ENCODE measurements around the gene MAD1L1. TPM values are rescaled to one million over a fixed set of nuclear protein-coding genes. Genes with fewer than 3 reads are reported as not detected.

The MAD1L1 gene
- total RNA-seq, 1 donor from 2014 or later: 16.2 TPM

DNA sequence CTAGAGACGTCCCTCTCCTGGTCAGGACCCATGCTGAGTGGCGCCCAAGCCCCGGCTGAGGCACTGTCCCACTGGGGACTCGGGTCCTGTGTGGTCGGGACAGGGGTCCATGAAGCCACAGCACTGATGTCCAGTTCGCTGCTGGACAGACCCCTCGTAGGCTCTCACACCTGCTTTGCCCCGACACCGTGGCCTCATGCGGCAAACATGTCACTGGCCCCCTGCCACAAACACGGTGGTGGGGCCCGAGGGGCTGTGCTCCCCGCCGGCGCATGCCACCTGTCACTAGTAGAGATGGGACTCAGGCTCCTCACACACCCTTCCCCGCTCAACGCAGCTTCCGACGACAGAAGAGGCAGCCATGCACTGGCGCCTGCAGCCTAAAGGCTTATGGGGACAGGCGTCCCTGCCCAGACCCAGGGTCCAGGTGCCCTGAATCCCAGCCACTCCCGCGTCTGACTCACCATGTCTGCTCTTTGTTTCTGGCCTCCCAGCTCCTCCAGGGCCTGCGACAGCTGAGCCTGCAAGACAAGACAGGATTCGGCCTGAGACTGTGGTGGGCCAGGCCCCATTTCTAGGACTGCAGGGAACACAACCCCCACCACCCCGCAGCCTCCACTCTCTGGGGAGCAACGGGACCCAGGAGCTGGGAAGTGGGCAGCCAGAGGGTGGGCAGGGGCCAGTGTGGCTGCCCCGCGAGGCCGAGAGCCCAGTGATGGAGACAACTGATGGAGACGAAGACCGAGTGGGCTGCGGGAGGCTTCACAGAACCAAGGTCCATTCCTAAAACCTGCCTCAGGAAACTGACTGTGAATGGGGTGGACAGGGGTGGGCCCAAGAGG is 230.9 kb downstream of the MAD1L1 start:
- no peak overlapping the region for H3K27ac ChIP-seq (replicated peaks)
- H3K4me1 ChIP-seq: peaks cover 11% of the 10 kb centered on the region
- no peaks in the 10 kb centered on the region for H3K9me3 ChIP-seq (replicated peaks)
- no peaks in the 10 kb centered on the region for H3K36me3 ChIP-seq
- DNase-seq: peak; percentile 11
- TF ChIP-seq, protein P1, sequence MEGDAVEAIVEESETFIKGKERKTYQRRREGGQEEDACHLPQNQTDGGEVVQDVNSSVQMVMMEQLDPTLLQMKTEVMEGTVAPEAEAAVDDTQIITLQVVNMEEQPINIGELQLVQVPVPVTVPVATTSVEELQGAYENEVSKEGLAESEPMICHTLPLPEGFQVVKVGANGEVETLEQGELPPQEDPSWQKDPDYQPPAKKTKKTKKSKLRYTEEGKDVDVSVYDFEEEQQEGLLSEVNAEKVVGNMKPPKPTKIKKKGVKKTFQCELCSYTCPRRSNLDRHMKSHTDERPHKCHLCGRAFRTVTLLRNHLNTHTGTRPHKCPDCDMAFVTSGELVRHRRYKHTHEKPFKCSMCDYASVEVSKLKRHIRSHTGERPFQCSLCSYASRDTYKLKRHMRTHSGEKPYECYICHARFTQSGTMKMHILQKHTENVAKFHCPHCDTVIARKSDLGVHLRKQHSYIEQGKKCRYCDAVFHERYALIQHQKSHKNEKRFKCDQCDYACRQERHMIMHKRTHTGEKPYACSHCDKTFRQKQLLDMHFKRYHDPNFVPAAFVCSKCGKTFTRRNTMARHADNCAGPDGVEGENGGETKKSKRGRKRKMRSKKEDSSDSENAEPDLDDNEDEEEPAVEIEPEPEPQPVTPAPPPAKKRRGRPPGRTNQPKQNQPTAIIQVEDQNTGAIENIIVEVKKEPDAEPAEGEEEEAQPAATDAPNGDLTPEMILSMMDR (IDR thresholded peaks at IDR 0.05; ENCODE audit: borderline replicate concordance): no peak
- no peaks in the 10 kb centered on the region for H3K27me3 ChIP-seq (ENCODE audit: low read depth)
- no peak overlapping the region for H3K4me3 ChIP-seq
- intact Hi-C loops (cut with micrococcal nuclease): no loop called here

DNA sequence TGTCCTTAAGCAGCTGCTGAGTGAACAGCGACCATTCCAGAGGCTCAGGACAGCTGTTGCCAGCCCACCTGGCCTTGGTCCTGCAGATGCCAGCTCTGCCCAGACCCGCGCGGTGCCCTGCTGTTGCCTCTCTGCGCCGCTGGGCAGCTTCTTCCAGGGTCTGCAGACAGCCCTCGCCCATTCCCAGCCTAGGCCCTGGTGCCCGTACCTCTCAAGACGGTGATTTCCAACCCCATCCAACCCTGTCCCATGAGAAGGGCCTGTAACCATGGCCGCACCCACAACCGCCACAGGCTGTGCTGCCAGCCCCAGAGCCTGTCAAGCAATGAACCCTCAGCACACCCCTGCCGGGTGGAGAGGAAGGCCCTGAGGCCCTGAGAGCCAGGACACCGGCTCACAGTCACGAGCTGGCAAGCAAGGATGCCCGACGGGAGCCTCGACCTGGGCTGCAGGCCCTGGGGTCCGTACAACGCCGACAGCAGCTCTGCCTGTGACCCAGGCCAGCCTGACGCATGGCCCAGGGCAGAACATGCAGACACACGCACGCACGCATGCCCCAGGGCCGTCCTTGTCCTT is 231.9 kb downstream of the MAD1L1 start:
- Histone ChIP-seq H3K9me3 (replicated peaks) (no peaks in the 10 kb centered on the region), H3K4me3 (no peak overlapping the region), H3K4me1 (peaks cover 1% of the 10 kb centered on the region), H3K27ac (replicated peaks) (no peak overlapping the region), H3K36me3 (no peaks in the 10 kb centered on the region), H3K27me3 (ENCODE audit: low read depth) (no peaks in the 10 kb centered on the region)
- intact Hi-C loops (cut with micrococcal nuclease): no loop called here
- DNase-seq: peak; percentile 8
- TF ChIP-seq, protein P1 (IDR thresholded peaks at IDR 0.05; ENCODE audit: borderline replicate concordance): no peak

DNA sequence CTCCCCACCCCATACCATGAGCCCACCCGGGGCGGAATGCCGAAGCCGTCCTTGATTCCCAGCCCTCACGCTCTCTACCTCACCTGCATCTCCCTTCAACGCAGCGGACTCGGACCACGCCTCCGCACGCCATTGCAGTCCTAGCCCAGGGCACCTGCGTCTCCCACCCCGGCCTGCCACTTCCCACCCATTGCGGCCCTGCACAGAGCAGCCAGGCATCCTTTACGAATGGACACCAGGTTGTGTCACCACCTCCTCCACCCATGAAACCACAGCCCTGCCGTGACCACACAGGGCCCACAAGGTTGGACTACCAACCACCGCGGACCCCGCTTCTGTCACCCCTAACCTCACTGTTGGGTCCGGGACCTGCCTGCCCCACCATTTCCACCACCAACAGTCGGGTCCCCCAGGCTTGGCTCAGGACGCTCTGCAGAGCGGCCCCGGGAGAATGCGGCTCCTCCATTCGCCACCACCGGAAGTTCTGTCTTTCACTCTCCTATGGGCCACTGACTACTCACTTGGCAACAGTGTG is 232.5 kb downstream of the MAD1L1 start:
- Histone ChIP-seq H3K27me3 (ENCODE audit: low read depth) (no peaks in the 10 kb centered on the region), H3K27ac (replicated peaks) (no peak overlapping the region), H3K4me1 (no peaks in the 10 kb centered on the region), H3K36me3 (no peaks in the 10 kb centered on the region), H3K4me3 (no peak overlapping the region), H3K9me3 (replicated peaks) (no peaks in the 10 kb centered on the region)
- peak; percentile 9 for DNase-seq
- intact Hi-C loops (cut with micrococcal nuclease): no loop called here
- TF ChIP-seq, protein P1 (IDR thresholded peaks at IDR 0.05; ENCODE audit: borderline replicate concordance): no peak

DNA sequence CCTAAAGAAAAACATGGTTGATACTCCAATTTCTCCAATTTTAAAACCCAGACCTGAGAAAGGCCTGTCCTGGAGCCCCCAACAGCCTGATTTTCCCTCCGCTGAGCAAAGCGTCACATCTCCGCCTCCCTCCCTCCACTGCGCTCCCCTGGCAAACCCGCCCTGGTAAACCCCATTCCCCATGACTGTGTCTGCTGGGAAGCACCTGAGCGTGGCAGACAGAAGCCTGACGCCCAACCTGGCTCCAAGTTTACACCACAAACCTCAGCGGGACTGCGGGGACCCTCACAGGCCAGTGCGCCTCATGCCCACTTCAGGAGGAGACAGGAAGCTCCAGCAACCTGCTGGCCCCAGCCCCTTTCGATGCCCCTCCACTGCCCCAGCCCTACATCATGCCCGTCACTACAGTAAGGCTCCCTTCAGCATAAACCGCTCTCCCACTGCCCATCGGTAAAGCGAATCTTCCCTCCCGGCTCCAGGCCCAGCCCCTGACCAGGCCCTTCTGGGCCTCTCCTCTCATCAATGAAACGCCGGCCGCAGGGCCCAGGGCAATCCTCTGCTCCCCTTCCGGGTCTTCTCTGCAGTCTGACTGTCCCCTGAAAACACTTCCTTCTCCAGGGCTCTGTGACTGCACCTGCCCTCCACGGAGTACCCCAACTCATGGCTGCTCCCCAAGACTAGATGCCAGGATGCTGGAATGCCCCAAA is 233.3 kb downstream of the MAD1L1 start:
- intact Hi-C loops (cut with micrococcal nuclease): no loop called here
- TF ChIP-seq, protein P1 (IDR thresholded peaks at IDR 0.05; ENCODE audit: borderline replicate concordance): no peak
- H3K9me3 ChIP-seq (replicated peaks): no peaks in the 10 kb centered on the region

DNA sequence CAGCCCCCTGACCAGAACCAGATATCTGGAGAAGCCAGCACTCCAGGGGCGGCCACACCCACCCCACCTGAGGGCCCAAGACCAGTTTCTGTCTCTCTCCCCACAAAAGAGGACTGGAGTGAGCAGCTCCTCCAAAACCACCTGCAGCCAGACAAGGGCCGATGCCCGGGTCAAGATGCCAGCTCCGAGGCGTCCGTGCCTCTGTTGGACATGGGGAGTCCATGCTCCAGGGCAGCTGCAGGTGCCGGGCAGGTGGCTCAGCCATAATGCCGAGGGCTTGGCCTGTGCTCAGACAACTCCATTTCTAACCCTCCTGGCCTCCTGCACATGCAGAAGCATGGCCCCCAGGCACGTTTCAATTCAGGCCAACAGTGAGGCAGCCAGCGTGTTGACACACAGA is 234.6 kb downstream of the MAD1L1 start:
- Histone ChIP-seq H3K9me3 (replicated peaks) (no peaks in the 10 kb centered on the region), H3K36me3 (no peaks in the 10 kb centered on the region), H3K27me3 (ENCODE audit: low read depth) (no peaks in the 10 kb centered on the region), H3K4me1 (peaks cover 8% of the 10 kb centered on the region), H3K27ac (replicated peaks) (no peak overlapping the region), H3K4me3 (no peak overlapping the region)
- TF ChIP-seq, protein P1 (IDR thresholded peaks at IDR 0.05; ENCODE audit: borderline replicate concordance): no peak
- no peak for DNase-seq
- intact Hi-C loops (cut with micrococcal nuclease): no loop called here

More for the DNA sequence above, 233.3 kb downstream of the MAD1L1 start:
- no peaks in the 10 kb centered on the region for H3K27me3 ChIP-seq (ENCODE audit: low read depth)
- no peak overlapping the region for H3K27ac ChIP-seq (replicated peaks)
- H3K36me3 ChIP-seq: no peaks in the 10 kb centered on the region
- no peak overlapping the region for H3K4me3 ChIP-seq
- peak; percentile 9 for DNase-seq
- H3K4me1 ChIP-seq: no peaks in the 10 kb centered on the region

Measured in left ventricle myocardium inferior (tissue), 1 donor.